ENCODE measurements around the gene EIF5B. TPM values are rescaled to one million over a fixed set of nuclear protein-coding genes. Genes with fewer than 3 reads are reported as not detected.

The EIF5B gene
- polyA plus RNA-seq, 1 donor from 2014 or later = 8.0 TPM

DNA sequence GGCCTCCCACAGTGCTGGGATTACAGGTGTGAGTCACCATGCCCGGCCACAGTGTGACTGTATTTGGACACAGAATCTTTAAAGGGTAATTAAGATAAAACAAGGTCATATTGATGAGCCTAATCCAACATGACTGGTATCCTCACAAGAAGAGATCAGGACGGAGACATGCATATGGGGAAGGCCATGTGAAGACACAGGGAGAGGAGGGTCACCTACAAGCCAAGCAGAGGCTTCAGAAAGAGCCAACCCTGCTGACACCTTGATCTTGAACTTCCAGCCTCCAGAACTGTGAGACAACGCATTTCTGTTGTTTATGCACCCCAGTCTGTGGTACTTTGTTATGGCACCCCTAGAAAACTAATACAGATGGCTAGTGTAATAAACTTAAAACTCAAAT is 80.2 kb downstream of the EIF5B start:
- Histone ChIP-seq H3K4me2 (ENCODE audit: low read length) (no peak overlapping the region), H3K27ac (ENCODE audit: low read length) (no peak overlapping the region), H3K36me3 (ENCODE audit: insufficient read depth, low read length) (peaks cover 10% of the 10 kb centered on the region), H3F3A (ENCODE audit: insufficient read depth, low read length, poor library complexity, severe bottlenecking) (no peaks in the 10 kb centered on the region), H3K79me2 (replicated peaks; ENCODE audit: insufficient read depth, low read length) (no peaks in the 10 kb centered on the region), H3K27me3 (ENCODE audit: insufficient read depth, low read depth, low read length) (no peaks in the 10 kb centered on the region), H3K9ac (ENCODE audit: low read length) (no peak overlapping the region), H4K20me1 (ENCODE audit: insufficient read depth) (no peaks in the 10 kb centered on the region), H3K9me2 (ENCODE audit: insufficient read depth, low read length) (no peaks in the 10 kb centered on the region), H3K4me3 (ENCODE audit: low read length) (no peak overlapping the region), H2AFZ (ENCODE audit: low read depth, low read length) (no peak overlapping the region), H3K9me3 (ENCODE audit: low read length) (no peaks in the 10 kb centered on the region)
- no peak for TF ChIP-seq SMC3 (conservative IDR thresholded peaks at IDR 0.05; ENCODE audit: poor library complexity)
- TF ChIP-seq, protein P1, sequence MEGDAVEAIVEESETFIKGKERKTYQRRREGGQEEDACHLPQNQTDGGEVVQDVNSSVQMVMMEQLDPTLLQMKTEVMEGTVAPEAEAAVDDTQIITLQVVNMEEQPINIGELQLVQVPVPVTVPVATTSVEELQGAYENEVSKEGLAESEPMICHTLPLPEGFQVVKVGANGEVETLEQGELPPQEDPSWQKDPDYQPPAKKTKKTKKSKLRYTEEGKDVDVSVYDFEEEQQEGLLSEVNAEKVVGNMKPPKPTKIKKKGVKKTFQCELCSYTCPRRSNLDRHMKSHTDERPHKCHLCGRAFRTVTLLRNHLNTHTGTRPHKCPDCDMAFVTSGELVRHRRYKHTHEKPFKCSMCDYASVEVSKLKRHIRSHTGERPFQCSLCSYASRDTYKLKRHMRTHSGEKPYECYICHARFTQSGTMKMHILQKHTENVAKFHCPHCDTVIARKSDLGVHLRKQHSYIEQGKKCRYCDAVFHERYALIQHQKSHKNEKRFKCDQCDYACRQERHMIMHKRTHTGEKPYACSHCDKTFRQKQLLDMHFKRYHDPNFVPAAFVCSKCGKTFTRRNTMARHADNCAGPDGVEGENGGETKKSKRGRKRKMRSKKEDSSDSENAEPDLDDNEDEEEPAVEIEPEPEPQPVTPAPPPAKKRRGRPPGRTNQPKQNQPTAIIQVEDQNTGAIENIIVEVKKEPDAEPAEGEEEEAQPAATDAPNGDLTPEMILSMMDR (IDR thresholded peaks at IDR 0.05; ENCODE audit: poor library complexity, severe bottlenecking) = no peak
- no peak for TF ChIP-seq TAF1 (IDR thresholded peaks at IDR 0.05; ENCODE audit: low read depth)
- TF ChIP-seq EZH2 (IDR thresholded peaks at IDR 0.05; ENCODE audit: borderline replicate concordance, insufficient read depth, low read length, poor library complexity, severe bottlenecking) = no peak
- TF ChIP-seq MXI1 (conservative IDR thresholded peaks at IDR 0.05; ENCODE audit: poor library complexity, severe bottlenecking) = no peak
- TF ChIP-seq, protein P2, sequence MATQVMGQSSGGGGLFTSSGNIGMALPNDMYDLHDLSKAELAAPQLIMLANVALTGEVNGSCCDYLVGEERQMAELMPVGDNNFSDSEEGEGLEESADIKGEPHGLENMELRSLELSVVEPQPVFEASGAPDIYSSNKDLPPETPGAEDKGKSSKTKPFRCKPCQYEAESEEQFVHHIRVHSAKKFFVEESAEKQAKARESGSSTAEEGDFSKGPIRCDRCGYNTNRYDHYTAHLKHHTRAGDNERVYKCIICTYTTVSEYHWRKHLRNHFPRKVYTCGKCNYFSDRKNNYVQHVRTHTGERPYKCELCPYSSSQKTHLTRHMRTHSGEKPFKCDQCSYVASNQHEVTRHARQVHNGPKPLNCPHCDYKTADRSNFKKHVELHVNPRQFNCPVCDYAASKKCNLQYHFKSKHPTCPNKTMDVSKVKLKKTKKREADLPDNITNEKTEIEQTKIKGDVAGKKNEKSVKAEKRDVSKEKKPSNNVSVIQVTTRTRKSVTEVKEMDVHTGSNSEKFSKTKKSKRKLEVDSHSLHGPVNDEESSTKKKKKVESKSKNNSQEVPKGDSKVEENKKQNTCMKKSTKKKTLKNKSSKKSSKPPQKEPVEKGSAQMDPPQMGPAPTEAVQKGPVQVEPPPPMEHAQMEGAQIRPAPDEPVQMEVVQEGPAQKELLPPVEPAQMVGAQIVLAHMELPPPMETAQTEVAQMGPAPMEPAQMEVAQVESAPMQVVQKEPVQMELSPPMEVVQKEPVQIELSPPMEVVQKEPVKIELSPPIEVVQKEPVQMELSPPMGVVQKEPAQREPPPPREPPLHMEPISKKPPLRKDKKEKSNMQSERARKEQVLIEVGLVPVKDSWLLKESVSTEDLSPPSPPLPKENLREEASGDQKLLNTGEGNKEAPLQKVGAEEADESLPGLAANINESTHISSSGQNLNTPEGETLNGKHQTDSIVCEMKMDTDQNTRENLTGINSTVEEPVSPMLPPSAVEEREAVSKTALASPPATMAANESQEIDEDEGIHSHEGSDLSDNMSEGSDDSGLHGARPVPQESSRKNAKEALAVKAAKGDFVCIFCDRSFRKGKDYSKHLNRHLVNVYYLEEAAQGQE (IDR thresholded peaks at IDR 0.05; ENCODE audit: borderline replicate concordance) = no peak
- no peak for TF ChIP-seq RAD21 (conservative IDR thresholded peaks at IDR 0.05)

DNA sequence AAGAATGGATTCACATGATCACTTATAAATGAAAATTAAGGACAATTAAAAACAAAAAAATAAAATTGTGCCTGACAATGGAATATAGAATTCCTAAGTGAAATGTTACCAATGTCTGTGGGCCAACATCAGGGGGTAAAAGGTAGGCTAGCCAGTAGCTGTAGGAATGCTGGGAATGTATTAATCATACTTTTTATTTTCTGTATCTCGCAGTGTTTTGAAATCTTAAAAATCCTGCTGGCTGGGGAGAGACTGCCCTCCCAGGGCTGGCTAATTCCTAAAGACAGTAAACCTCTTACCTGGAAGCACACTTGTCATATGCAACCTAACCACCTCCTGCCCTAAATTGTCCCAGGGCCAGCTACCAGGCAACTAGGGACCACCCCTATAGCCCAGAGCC is 82.8 kb downstream of the EIF5B start:
- no peak overlapping the region for H3K27ac ChIP-seq (ENCODE audit: low read length)
- no peaks in the 10 kb centered on the region for H3K27me3 ChIP-seq (ENCODE audit: insufficient read depth, low read depth, low read length)
- no peak overlapping the region for H3K9ac ChIP-seq (ENCODE audit: low read length)
- no peak for TF ChIP-seq MXI1 (conservative IDR thresholded peaks at IDR 0.05; ENCODE audit: poor library complexity, severe bottlenecking)
- no peak for TF ChIP-seq TAF1 (IDR thresholded peaks at IDR 0.05; ENCODE audit: low read depth)
- no peak for TF ChIP-seq POLR2AphosphoS5 (IDR thresholded peaks at IDR 0.05)
- no peak for TF ChIP-seq EZH2 (IDR thresholded peaks at IDR 0.05; ENCODE audit: borderline replicate concordance, insufficient read depth, low read length, poor library complexity, severe bottlenecking)
- TF ChIP-seq, protein P2 (IDR thresholded peaks at IDR 0.05; ENCODE audit: borderline replicate concordance) = no peak
- TF ChIP-seq EP300 (conservative IDR thresholded peaks at IDR 0.05; ENCODE audit: poor library complexity, severe bottlenecking) = no peak
- TF ChIP-seq, protein P1 (IDR thresholded peaks at IDR 0.05; ENCODE audit: poor library complexity, severe bottlenecking) = no peak
- no peak for TF ChIP-seq SMC3 (conservative IDR thresholded peaks at IDR 0.05; ENCODE audit: poor library complexity)
- TF ChIP-seq RAD21 (conservative IDR thresholded peaks at IDR 0.05) = no peak
- no peaks in the 10 kb centered on the region for H4K20me1 ChIP-seq (ENCODE audit: insufficient read depth)
- peaks cover 29% of the 10 kb centered on the region for H3K36me3 ChIP-seq (ENCODE audit: insufficient read depth, low read length)
- H3K79me2 ChIP-seq (replicated peaks; ENCODE audit: insufficient read depth, low read length) = no peaks in the 10 kb centered on the region
- H3F3A ChIP-seq (ENCODE audit: insufficient read depth, low read length, poor library complexity, severe bottlenecking) = no peaks in the 10 kb centered on the region
- no peaks in the 10 kb centered on the region for H3K9me2 ChIP-seq (ENCODE audit: insufficient read depth, low read length)
- H2AFZ ChIP-seq (ENCODE audit: low read depth, low read length) = no peak overlapping the region
- no peak overlapping the region for H3K4me3 ChIP-seq (ENCODE audit: low read length)
- H3K4me2 ChIP-seq (ENCODE audit: low read length) = no peak overlapping the region
- no peaks in the 10 kb centered on the region for H3K9me3 ChIP-seq (ENCODE audit: low read length)
